Sigmoid colon (tissue), 4 donors: ENCODE measurements around the gene EHBP1L1.

Experiments
- EP300 ChIP-seq, 4 donors: sonication (generic); formaldehyde crosslinking; IDR thresholded peaks; one replicate each; pipeline ENCODE4 v1.6.1; 2017; ENCODE audit warnings: antibody characterized with exemption in 4 of 4
- POLR2A ChIP-seq, 2 donors: fragments of 450-650 bp; IDR thresholded peaks; one replicate each; pipeline ENCODE4 v1.6.1; 2016; ENCODE audit warnings: antibody characterized with exemption in 2 of 2, mild to moderate bottlenecking in 2 of 2, moderate library complexity in 2 of 2
- POLR2AphosphoS5 ChIP-seq, 4 donors: sonication (generic); formaldehyde crosslinking; IDR thresholded peaks; one replicate each; pipeline ENCODE4 v1.6.1; 2017; ENCODE audit warnings: antibody characterized with exemption in 4 of 4
- TF ChIP-seq, protein P1 (sequence below), 4 experiments: fragments of 450-650 bp in 3 of 4; fragments of 200-600 bp in 1 of 4; IDR thresholded peaks; one replicate each; pipeline ENCODE4 v1.5.1; 2016 to 2019; ENCODE audit warnings: antibody characterized with exemption in 4 of 4, mild to moderate bottlenecking in 3 of 4, moderate library complexity in 2 of 4

GRCh38 chr11:65563601-65564000 lies 12.3 kb upstream of the EHBP1L1 start:
- TF ChIP-seq, protein P1, sequence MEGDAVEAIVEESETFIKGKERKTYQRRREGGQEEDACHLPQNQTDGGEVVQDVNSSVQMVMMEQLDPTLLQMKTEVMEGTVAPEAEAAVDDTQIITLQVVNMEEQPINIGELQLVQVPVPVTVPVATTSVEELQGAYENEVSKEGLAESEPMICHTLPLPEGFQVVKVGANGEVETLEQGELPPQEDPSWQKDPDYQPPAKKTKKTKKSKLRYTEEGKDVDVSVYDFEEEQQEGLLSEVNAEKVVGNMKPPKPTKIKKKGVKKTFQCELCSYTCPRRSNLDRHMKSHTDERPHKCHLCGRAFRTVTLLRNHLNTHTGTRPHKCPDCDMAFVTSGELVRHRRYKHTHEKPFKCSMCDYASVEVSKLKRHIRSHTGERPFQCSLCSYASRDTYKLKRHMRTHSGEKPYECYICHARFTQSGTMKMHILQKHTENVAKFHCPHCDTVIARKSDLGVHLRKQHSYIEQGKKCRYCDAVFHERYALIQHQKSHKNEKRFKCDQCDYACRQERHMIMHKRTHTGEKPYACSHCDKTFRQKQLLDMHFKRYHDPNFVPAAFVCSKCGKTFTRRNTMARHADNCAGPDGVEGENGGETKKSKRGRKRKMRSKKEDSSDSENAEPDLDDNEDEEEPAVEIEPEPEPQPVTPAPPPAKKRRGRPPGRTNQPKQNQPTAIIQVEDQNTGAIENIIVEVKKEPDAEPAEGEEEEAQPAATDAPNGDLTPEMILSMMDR (IDR thresholded peaks at IDR 0.05), result no peak
- TF ChIP-seq EP300 (IDR thresholded peaks at IDR 0.05) (no peak), POLR2A (IDR thresholded peaks at IDR 0.05) (no peak), POLR2AphosphoS5 (IDR thresholded peaks at IDR 0.05) (no peak)
